Activated CD8-positive, alpha-beta memory T cell treated with anti-CD3 and anti-CD28 coated beads for 4 hours (primary cell): ENCODE measurements around the gene ASNSD1.

Experiments
- DNase-seq, 2 donors: peaks; one replicate each; pipeline ENCODE4 v3.0.0-alpha.2; 2020; ENCODE audit warnings: low read depth in 2 of 2

ASNSD1 gene

GRCh38 chr2:189661148-189661956 is at the start of gene ASNSD1:
Gene ASNSD1, plus strand, starts transcription at chr2:189661459. Its CDS starts 4,674 bp downstream, at chr2:189666133.
- peak; percentile 97 to 99 for DNase-seq

GRCh38 chr2:189613077-189613636 is 48.1 kb upstream of the ASNSD1 start:
- no peak for DNase-seq

DNA sequence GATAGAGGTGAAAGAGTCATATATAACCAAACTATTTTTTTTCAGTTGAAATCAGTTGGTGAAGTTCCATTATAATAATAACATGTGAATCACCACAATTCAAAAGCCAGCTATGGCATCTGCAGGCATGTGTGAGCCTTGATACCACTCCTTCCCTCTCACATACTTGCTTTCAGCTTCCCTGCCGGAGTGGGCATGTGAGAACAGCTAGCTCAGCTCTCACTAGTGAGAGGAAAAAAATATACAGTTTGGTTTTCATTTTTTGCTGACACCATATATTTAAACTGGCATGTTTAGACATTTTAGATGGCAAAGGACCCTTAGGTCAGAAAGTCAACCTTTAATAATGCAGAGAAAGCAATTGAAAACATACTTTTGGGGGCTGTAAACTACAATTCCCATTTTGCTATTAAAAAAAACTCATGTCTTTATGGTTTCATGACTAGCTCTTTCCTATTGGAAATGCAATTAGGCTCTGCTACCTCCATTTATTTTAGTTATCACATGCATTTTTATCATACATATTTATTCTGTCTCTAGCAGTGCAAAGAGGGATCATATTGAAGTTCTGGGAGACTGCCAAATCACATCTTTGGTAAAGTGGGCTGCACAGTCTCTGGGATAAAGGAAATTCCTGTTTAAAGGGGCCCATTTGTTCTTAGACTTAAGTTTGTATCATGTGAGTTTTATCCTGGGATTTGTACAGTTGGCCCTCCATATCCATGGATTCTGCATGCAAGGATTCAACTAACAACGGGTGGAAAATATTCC is 47.4 kb upstream of the ASNSD1 start:
- no peak for DNase-seq

DNA sequence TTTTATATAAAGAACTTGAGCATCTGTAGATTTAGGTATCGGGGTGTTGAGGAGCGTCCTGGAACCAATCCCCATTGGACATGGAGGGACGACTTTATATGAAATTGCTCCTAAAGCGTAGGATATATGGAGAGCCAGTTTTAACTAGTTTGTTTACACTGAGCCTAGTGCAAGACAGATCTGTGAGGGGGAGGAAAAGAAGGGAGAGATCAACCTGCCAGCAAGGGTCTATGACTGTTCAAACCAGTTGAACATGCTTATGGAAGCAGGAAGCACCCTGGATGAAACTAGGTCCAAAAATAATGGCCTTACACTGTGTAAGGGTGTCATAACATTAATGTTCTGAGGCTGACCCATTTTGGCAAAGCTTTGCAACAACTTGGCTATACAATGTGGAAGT is 46.7 kb upstream of the ASNSD1 start:
- DNase-seq, result no peak

DNA sequence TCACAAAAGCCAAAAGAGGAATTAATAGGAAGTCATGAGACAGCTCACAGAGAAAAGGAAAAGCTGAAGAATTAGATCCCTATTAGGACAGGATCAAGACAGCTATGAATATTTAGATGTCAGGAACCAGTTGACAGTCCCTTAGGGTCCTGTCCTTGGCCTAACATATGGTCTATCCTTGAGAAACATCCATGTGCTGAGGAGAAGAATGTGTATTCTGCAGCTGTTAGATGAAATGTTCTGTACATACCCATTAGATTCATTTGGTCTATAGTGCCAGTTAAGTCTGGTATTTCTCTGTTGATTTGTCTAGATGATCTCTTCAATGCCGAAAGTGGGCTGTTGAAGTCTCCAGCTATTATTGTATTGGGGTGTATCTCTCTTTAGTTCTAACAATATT is 43.1 kb upstream of the ASNSD1 start:
- DNase-seq, result no peak

DNA sequence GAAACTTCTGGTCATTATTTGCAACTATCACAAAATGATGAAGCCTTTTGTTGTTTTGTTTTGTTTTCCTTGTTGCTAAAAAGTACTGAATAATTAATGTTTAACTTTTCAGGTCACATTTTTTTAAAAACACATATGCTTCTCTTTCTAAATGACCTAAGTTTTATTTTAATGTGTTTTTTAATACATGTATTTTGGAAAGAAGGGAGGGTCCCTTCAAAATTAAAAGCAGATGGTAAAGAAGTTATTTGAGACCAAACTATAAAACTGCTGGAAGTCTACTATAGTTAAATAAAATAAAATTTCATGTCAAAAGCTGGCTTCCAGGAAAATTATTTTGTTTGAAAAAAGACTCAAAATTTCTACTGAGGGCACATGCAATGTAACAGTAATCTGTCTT is 39.5 kb upstream of the ASNSD1 start:
- DNase-seq, result no peak

DNA sequence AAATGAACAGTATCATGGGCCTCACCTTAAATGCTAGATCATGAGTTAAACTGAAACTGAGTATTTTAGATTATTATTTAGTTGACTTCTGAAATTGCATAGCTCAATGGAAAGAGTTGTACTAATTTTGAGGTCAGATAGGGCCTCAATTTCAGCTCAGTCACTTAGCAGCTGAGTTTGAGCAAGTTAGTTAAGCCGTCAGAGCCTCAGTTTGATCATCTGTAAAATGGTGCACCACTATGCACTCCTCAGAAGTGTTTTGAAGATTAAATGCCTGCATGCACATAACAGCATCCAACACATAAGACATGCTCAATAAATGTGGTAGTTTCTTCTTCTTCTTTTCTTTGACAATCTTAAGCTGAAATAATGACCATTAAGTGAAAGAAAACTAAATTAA is 38.2 kb upstream of the ASNSD1 start:
- no peak for DNase-seq

GRCh38 chr2:189624648-189625355 is 36.5 kb upstream of the ASNSD1 start:
- no peak for DNase-seq

DNA sequence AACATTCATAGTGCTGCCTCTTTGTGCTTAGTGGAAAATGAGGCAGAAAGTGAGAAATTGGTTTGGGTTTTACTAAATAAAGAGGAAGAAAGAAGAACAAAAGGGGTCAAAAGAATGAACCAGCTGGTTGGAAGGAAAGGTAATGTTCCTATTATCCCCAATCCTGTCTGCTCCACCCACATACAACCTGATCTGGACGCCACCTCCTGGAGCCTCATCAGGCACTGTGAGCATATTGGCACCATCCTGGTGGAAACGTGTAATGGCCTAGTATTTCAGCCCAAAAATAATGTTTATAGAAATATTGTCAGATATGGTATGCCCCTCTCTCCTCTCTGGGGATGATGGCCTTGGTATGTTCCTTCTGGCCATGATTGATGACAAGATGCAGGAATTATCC is 35.6 kb upstream of the ASNSD1 start:
- no peak for DNase-seq

DNA sequence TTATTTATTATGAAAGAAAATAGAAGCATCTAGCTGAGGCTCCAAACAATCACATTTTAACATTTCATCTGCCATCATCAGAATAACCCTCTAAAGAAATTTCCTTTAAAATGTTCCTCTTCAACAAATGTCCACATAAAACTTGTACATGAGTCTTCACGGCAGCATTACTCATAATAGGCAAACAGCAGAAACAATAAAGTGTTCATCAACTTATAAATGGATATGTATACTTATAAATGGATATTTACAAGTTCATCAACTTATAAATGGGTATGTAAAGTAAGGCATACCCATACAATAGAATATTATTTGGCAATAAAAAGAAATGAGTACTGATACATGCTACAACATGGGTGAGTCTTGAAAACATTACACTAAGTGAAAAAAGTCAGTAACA is 33.5 kb upstream of the ASNSD1 start:
- DNase-seq, result no peak

DNA sequence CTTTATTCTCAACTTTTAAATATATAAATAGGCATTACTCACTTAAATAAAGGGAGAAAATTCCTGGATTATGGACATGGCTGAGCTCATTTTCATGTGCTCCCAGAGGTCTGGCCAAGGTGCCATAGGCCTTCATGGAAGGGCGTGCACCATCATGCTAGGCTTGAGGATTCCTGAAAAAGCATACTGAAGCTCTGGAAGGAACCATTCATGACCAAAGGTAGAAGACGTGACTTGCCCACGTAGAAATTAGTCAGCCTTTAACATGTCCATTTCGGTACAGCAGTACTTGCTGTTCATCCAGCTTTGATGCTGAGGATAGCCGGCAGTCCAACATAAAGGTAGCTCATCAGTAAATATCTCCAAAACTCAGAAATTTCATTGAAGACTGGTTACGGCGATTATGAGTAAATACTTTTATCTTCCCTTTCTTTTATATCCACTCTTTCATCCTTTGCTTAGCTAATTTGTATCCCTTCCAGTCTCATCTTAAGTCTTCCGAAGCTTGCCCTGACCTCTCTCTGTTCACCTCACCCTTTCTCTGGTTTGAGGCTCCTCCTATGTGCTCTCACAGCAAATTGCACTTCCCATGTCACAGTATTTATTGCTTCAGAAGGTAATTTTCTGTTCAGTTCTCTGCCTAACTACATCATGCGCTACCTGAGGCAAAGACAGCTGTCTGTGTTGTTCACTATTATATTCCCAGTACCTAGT is 32.3 kb upstream of the ASNSD1 start:
- DNase-seq, result no peak

- DNase-seq, result no peak
Measured at GRCh38 chr2:189629531-189630453, 31.5 kb upstream of the ASNSD1 start.

DNA sequence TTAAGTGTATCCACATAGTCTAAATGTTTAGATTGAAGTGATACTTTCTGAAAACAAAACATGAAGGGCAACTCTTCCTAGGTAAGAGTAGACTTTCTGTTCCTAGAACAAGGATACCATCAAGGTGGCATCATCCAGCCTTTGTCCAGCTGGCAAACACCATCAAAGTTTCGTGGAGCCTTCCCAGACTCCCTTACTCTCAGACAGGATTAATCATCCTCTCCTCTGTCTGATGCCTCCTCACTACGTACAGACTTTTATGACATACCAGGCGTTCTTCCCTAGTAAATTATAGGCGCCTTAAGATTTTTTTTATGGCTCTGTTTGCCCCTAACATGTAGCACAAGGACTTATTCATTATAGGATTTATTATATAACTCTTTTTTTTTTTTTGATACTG is 29.4 kb upstream of the ASNSD1 start:
- no peak for DNase-seq

DNA sequence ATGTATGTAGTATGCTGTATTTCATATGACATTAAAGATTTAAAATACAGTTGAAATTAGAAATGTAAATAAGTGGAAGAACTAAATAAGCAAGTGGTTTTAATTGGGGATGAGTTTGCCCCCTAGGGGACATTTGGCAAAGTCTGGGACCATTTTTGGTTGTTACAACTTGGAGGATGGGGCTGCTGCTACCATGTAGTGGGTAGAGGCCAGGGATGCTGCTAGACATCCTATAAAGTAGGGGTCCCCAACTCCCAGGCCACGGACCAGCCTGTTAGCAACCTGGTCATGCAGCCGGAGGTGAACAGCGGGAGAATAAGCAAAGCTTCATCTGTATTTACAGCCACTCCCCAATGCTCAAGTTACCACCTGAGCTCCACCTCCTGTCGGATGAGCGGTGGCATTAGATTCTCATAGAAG is 27.9 kb upstream of the ASNSD1 start:
- no peak for DNase-seq

DNA sequence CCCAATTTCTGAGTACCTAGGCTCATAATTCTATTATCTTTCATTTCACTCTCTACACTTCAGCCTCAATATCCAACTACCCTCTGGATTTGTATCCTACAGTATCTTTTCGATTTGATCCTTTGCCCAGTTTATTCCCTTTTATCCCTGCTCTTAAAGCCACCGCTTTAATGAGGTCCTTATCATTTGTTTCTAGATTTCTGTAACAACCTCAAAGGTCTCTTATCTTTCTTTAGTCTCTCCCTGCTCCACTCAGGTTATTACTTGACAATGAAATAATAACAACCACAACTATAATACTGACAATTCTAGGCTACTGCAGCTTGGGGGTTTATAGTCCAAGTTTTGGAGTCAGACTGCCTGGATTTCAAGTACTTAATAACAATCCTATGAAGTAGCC is 25.9 kb upstream of the ASNSD1 start:
- no peak for DNase-seq

GRCh38 chr2:189638301-189639006 is 22.8 kb upstream of the ASNSD1 start:
- no peak for DNase-seq

- DNase-seq, result no peak
Measured at GRCh38 chr2:189639007-189639609, 22.2 kb upstream of the ASNSD1 start.

- DNase-seq, result no peak
Measured at GRCh38 chr2:189641002-189641401, 20.3 kb upstream of the ASNSD1 start.

- DNase-seq, result no peak
Measured at GRCh38 chr2:189641590-189641989, 19.7 kb upstream of the ASNSD1 start.
